Endothelial cell of umbilical vein (primary cell): ENCODE measurements around the gene TNFRSF14. TPM values are rescaled to one million over a fixed set of nuclear protein-coding genes. Genes with fewer than 3 reads are reported as not detected.

ENCODE experiments used
- BruUV-seq: library from RNA; stranded (reverse); fragments of 400-500 nt; replicated peaks from 2 replicates; lab custom pipeline; 2021; lab: Mats Ljungman, UMichigan
- CTCF ChIA-PET: fragments of 300-600, 350-600 bp; sonication (Branson Sonifier 250); formaldehyde crosslinking; loops from one replicate; lab custom pipeline; 2021; ENCODE audit warnings: antibody characterized with exemption, inconsistent platforms; lab: Charles Lee
- POLR2A ChIA-PET: fragments of 300-600, 350-600 bp; sonication (Branson Sonifier 250); formaldehyde crosslinking; loops from one replicate; lab custom pipeline; 2021; ENCODE audit warnings: antibody characterized with exemption, inconsistent platforms; lab: Charles Lee
- DNase-seq: peaks from one replicate; pipeline ENCODE4 v3.0.0-alpha.2; 2011; ENCODE audit warnings: low read depth, low spot score
- FAIRE-seq: peaks from 2 replicates; lab custom pipeline; 2011; peaks lifted over from hg19 to GRCh38; lab: Jason Lieb, UNC
- H2AFZ ChIP-seq: 2 replicates; pipeline ENCODE4 v1.6.0; 2012; ENCODE audit warnings: low read depth, low read length, control low read depth, inconsistent platforms
- H3K27ac ChIP-seq: 2 replicates; pipeline ENCODE4 v1.5.1; 2011; ENCODE audit warnings: low read depth, mild to moderate bottlenecking, control low read depth, low read length, moderate library complexity; ENCODE audit not compliant: insufficient read depth
- H3K27me3 ChIP-seq, 2 experiments: 2 replicates each; pipeline versions ENCODE4 v1.6.0 to v1.6.1; 2011; ENCODE audit warnings: low read length in 2 of 2, mixed read lengths in 1 of 2; ENCODE audit not compliant: control insufficient read depth in 2 of 2, insufficient read depth in 2 of 2
- H3K36me3 ChIP-seq, 2 experiments: 2 replicates in 1 of 2; 3 replicates in 1 of 2; pipeline ENCODE4 v1.5.1; 2011; ENCODE audit warnings: low read length in 2 of 2, mild to moderate bottlenecking in 1 of 2, moderate library complexity in 1 of 2; ENCODE audit not compliant: control insufficient read depth in 2 of 2, insufficient read depth in 2 of 2; ENCODE audit errors: extremely low read depth in 1 of 2
- H3K4me1 ChIP-seq: 3 replicates; pipeline ENCODE4 v1.5.1; 2011; ENCODE audit warnings: mild to moderate bottlenecking, low read length; ENCODE audit not compliant: control insufficient read depth, insufficient read depth; ENCODE audit errors: extremely low read depth
- H3K4me2 ChIP-seq: 2 replicates; pipeline ENCODE4 v1.6.1; 2011; ENCODE audit warnings: low read length, control low read depth, mixed read lengths; ENCODE audit not compliant: insufficient read depth
- H3K4me3 ChIP-seq, 3 experiments: fragments of 200-600 bp in 1 of 3; sonication (generic), shearing (Covaris generic) in 1 of 3; replicated peaks in 1 of 3; 2 replicates each; pipeline ENCODE4 v1.5.1; 2011 to 2016; ENCODE audit warnings: control low read depth in 3 of 3, low read length in 3 of 3, mild to moderate bottlenecking in 2 of 3, inconsistent platforms in 1 of 3, low read depth in 1 of 3, moderate library complexity in 1 of 3; ENCODE audit not compliant: insufficient read depth in 1 of 3
- H3K79me2 ChIP-seq: 2 replicates; pipeline ENCODE4 v1.6.0; 2012; ENCODE audit warnings: low read length, inconsistent platforms; ENCODE audit not compliant: control insufficient read depth, insufficient read depth
- H3K9ac ChIP-seq: replicated peaks from 2 replicates; pipeline ENCODE3; 2011; ENCODE audit warnings: low read length, control low read depth; ENCODE audit not compliant: insufficient read depth; ENCODE audit errors: extremely low read depth
- H3K9me1 ChIP-seq: replicated peaks from 3 replicates; pipeline ENCODE4 v1.6.0; 2011; ENCODE audit warnings: mild to moderate bottlenecking, low read length; ENCODE audit not compliant: control insufficient read depth, insufficient read depth; ENCODE audit errors: extremely low read depth
- H3K9me3 ChIP-seq: replicated peaks from 2 replicates; pipeline ENCODE4 v1.5.1; 2012; ENCODE audit warnings: low read length, inconsistent platforms; ENCODE audit not compliant: control insufficient read depth, insufficient read depth
- H4K20me1 ChIP-seq: replicated peaks from 2 replicates; pipeline ENCODE3; 2011; ENCODE audit warnings: mild to moderate bottlenecking, low read length; ENCODE audit not compliant: control insufficient read depth, insufficient read depth; ENCODE audit errors: extremely low read depth
- CTCF ChIP-seq, 2 donors: IDR thresholded peaks; 1 replicate in 1 of 2; 2 replicates in 1 of 2; pipeline ENCODE4 v1.5.1; 2011; ENCODE audit warnings: low read length in 2 of 2, mild to moderate bottlenecking in 2 of 2, moderate library complexity in 2 of 2, control low read depth in 1 of 2, inconsistent platforms in 1 of 2, low read depth in 1 of 2; ENCODE audit not compliant: insufficient read depth in 1 of 2; ENCODE audit errors: extremely low read depth in 1 of 2
- EZH2 ChIP-seq: IDR thresholded peaks from 2 replicates; pipeline ENCODE4 v1.6.1; 2012; ENCODE audit warnings: borderline replicate concordance, low read depth, mild to moderate bottlenecking, moderate library complexity, low read length, inconsistent platforms; ENCODE audit not compliant: severe bottlenecking
- FOS ChIP-seq: IDR thresholded peaks from 2 replicates; pipeline ENCODE4 v1.6.1; 2011; ENCODE audit warnings: mild to moderate bottlenecking, low read length, moderate library complexity, borderline replicate concordance; ENCODE audit not compliant: insufficient read depth
- GATA2 ChIP-seq: IDR thresholded peaks from 2 replicates; pipeline ENCODE4 v1.7.0; 2011; ENCODE audit warnings: low read depth, mild to moderate bottlenecking, moderate library complexity, mixed read lengths, low read length; ENCODE audit not compliant: insufficient read length, insufficient read depth
- JUN ChIP-seq: IDR thresholded peaks from 2 replicates; pipeline ENCODE4 v1.6.1; 2011; ENCODE audit warnings: borderline replicate concordance, low read depth; ENCODE audit not compliant: insufficient read length, insufficient read depth
- MAX ChIP-seq: IDR thresholded peaks from 2 replicates; pipeline ENCODE4 v1.6.1; 2011; ENCODE audit not compliant: insufficient read depth, insufficient read length
- MYC ChIP-seq: IDR thresholded peaks from one replicate; pipeline ENCODE4 v1.6.1; 2011; ENCODE audit warnings: mild to moderate bottlenecking, low read depth, low read length
- POLR2A ChIP-seq: IDR thresholded peaks from 2 replicates; pipeline ENCODE4 v1.6.1; 2012; ENCODE audit warnings: low read depth, mild to moderate bottlenecking, control low read depth, low read length
- POLR2AphosphoS5 ChIP-seq: IDR thresholded peaks from 2 replicates; pipeline ENCODE4 v1.6.1; 2012; ENCODE audit warnings: low read depth, mild to moderate bottlenecking, control low read depth, low read length, moderate library complexity; ENCODE audit not compliant: insufficient read depth
- dilution Hi-C: fragments of 300-500 bp; cut with MboI; formaldehyde crosslinking; loops from one replicate; pipeline ENCODE4 v1.15.0; 2019; ENCODE audit warnings: low sequenced_read_pairs; ENCODE audit not compliant: extremely low pct_ligation_motif_present
- intact Hi-C: fragments of 100-400 bp; cut with micrococcal nuclease; formaldehyde crosslinking; loops from one replicate; pipeline ENCODE4 v1.10.0; 2022
- polyA plus RNA-seq, 4 experiments: library from polyadenylated mRNA; depleted of rRNA in 3 of 4; stranded (reverse) in 3 of 4; unstranded in 1 of 4; fragments of >200 nt; gene quantifications; 2 replicates each; pipeline versions ENCODE4 v1.2.1 to v1.2.3, GENCODE V29; 2011 to 2012; ENCODE audit warnings: missing spikeins in 1 of 4
- total RNA-seq: library from RNA; stranded (reverse); gene quantifications from 2 replicates; pipeline ENCODE4 v1.2.3, GENCODE V29; 2021

TNFRSF14 gene
- total and polyA plus RNA-seq, 2 donors (not counting 3 experiments of a cell fraction or from before 2014, with no cell fraction given) = 40.9 to 49.4 TPM

- dilution Hi-C loops = no loop called here
Measured at GRCh38 chr1:2595261-2595811, 39.2 kb downstream of the TNFRSF14 start.

More at GRCh38 chr1:2595261-2595811, 39.2 kb downstream of the TNFRSF14 start:
- ChIA-PET CTCF (no interaction called here), POLR2A (no interaction called here)
- H3K9me1 ChIP-seq = no peaks in the 10 kb centered on the region
- no peak overlapping the region for H3K4me2 ChIP-seq
- H3K9me3 ChIP-seq = no peaks in the 10 kb centered on the region
- no peak overlapping the region for H3K4me3 ChIP-seq
- H3K4me1 ChIP-seq = peaks cover 8% of the 10 kb centered on the region
- DNase-seq (no peak), FAIRE-seq (no peak)
- intact Hi-C loops = no loop called here
- no peak overlapping the region for H3K27ac ChIP-seq
- no peaks in the 10 kb centered on the region for H3K36me3 ChIP-seq
- H4K20me1 ChIP-seq = no peaks in the 10 kb centered on the region
- H3K79me2 ChIP-seq = no peaks in the 10 kb centered on the region
- H3K9ac ChIP-seq = no peak overlapping the region
- TF ChIP-seq MYC (no peak), POLR2AphosphoS5 (no peak), FOS (no peak), GATA2 (no peak), CTCF (IDR thresholded peaks at IDR 0.05; ENCODE audit: extremely low read depth in 1 of 2, insufficient read depth in 1 of 2, low read depth in 1 of 2, low read length in 2 of 2) (no peak), EZH2 (no peak), MAX (no peak), JUN (no peak), POLR2A (no peak)
- no peaks in the 10 kb centered on the region for H3K27me3 ChIP-seq
- no TSS peak for BruUV-seq
- no peak overlapping the region for H2AFZ ChIP-seq
